Measurements from ENCODE around the gene SDC3.
"Not testable (repeated sequence)": the region's sequence is repeated elsewhere in the genome, so short reads cannot be mapped to it uniquely, and the experiment has no call there.

Gene SDC3

DNA sequence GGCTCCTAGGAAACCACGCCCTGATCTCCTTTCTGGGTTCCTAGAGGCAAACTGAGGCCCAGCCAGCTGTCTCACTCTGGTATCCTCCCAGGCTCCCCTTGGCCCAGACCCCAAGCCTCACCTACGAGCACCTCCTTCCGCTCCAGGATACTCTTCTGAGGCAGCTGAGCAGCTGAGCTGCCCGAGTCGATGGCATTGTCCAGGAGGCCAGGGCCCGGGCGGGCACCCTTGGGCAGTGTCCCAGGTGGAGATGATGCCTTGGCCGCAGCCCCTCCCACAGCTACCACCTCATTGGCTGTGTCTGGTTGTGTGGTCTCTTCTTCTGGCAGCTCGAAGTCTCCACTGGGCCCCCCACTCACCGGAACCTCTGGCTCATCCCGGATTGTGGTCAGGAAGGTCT, 34.4 kb downstream of the SDC3 start:
- no peak for DNase-seq (ENCODE audit: low spot score)

GRCh38 chr1:30872948-30873263, 35.7 kb downstream of the SDC3 start:
- DNase-seq (ENCODE audit: low spot score), result no peak

DNA sequence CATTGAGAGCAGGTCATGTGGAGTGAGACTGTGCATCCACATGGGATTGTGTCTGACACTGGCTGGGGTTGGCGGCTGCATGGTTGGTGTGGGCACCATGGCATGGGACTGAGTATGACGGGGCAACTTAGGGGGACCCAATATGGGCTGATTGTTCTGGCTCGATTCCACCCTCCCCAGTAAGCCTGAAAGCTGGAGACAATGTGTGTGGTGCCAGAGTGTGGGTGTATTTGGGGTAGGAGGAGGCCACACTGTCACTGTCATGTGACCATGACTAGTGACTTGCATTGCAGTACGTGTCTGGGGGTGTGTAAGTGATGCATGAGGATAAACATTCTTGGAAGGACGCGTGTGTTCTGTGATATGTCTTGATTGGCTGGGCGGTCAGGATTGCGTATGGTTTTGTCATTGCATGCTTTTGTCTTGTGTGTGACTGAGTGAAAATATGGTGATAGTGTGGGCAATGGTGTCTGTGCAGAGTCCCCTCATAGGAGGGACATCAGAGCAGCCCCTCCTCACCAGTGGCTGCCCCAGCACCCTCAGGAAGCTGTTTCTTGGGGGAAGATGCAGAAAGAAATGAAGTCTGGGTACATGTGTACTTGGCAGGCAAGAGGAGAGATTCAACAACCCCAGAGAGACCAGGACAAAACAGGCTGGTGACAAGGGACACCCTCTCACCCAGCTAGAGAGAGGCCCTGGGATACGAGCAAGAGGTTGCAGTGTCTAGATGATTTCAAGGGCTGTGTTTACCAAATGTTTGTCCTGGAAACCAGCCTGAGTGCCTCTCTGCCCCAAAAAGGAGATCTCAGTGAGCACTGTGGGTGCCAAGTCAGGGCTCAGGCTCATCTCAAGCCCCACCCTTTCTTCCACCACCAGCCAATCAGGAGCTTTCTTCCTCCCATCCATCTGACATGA, 36.3 kb downstream of the SDC3 start:
- DNase-seq (ENCODE audit: low spot score), result peak; percentile 80

GRCh38 chr1:30871276-30871871, 37.2 kb downstream of the SDC3 start:
- no peak for DNase-seq (ENCODE audit: low spot score)

- DNase-seq (ENCODE audit: low spot score), result no peak
Observed at GRCh38 chr1:30870656-30871055, 37.9 kb downstream of the SDC3 start.

GRCh38 chr1:30870035-30870434, 38.5 kb downstream of the SDC3 start:
- no peak for DNase-seq (ENCODE audit: low spot score)

DNA sequence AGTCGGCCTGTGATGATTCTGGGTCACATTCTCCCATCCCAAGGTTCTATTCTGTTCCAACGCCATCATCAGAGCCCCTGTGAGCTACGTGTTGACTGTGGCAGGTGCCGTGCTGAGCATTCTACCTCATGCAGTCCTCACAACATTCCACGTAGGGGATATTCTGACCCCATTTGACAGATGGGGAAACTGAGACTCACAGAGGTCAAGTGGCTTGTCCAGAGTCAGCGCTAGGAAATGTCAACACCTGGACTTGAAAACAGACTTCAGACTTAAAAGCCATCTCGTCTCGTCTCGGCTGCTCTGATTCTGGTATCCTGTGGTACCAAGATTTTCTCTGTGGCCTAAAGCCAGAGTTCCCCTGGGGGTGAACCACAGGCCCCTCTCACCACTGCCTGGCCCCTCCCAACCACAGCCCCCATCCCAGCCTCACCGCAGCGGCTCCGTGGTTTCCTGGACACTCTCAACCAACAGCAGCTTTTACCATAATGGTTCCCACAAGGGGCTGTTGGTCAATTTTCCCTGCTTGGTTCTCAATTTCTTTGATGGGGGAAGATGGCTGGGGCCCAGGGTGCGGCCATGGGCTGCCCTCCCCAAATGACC, 39.6 kb downstream of the SDC3 start:
- DNase-seq (ENCODE audit: low spot score), result no peak

DNA sequence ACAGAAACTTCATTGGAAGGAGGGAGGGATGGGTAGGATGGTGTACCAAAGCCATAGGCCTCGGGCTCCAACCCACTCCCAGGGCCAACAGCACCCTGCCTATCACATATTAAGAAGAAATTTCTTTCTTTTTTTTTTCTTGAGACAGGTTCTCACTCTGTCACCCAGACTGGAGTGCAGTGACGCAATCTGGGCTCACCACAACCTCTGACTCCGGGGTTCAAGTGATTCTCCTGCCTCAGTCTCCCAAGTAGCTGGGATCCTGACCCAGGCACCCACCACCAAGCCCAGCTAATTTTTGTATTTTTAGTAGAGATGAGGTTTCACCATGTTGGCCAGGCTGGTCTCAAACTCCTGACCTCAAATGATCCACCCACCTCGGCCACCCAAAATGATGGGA, 40.5 kb downstream of the SDC3 start:
- not testable (repeated sequence) for DNase-seq (ENCODE audit: low spot score)

- no peak for DNase-seq (ENCODE audit: low spot score)
Observed at GRCh38 chr1:30867537-30867936, 41.0 kb downstream of the SDC3 start.

GRCh38 chr1:30866594-30866993, 42.0 kb downstream of the SDC3 start:
- DNase-seq (ENCODE audit: low spot score), result no peak

DNA sequence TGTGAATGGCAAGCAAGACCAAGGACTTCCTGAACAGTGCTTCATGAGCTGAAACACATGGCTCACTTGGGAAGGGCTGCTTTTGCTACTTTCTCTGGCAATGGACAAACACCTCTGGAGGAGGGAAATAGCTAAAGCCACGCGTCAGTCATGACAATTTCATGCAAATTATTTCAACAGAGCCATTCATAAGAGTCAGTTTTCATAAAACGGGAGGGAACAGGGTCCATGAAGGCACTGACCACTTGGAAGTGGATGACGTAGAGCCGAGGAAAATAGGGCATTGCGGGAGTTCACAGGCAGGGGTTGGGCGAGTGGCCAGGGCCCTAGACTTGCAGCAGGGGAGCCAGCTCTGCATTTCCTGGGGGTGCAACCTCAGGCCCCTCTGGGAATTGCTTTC, 43.9 kb downstream of the SDC3 start:
- DNase-seq (ENCODE audit: low spot score), result no peak

- no peak for DNase-seq (ENCODE audit: low spot score)
Observed at GRCh38 chr1:30863858-30864604, 44.5 kb downstream of the SDC3 start.

GRCh38 chr1:30860320-30860652, 48.3 kb downstream of the SDC3 start:
- DNase-seq (ENCODE audit: low spot score), result no peak

DNA sequence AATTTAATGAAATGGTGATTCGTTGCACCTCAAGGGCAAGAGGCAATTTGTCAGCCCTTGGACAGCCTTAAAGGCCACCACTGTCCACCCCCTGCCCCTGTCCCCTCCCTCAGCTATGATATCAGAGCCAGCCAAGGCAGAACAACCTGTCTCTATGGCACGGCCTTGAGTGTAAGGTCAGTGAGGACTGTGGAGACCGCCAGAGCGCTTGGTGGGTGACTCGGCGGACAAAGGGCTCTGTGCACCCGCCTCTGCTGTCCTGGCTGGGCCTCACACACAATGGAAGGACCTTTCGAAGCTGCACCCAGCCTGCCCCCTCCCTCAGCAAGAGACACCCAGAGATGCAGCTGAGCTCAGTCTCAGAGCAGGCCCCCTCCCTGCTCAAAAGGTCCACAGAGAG, 50.6 kb downstream of the SDC3 start:
- no peak for DNase-seq (ENCODE audit: low spot score)

- no peak for DNase-seq (ENCODE audit: low spot score)
Observed at GRCh38 chr1:30857062-30857461, 51.5 kb downstream of the SDC3 start.

DNA sequence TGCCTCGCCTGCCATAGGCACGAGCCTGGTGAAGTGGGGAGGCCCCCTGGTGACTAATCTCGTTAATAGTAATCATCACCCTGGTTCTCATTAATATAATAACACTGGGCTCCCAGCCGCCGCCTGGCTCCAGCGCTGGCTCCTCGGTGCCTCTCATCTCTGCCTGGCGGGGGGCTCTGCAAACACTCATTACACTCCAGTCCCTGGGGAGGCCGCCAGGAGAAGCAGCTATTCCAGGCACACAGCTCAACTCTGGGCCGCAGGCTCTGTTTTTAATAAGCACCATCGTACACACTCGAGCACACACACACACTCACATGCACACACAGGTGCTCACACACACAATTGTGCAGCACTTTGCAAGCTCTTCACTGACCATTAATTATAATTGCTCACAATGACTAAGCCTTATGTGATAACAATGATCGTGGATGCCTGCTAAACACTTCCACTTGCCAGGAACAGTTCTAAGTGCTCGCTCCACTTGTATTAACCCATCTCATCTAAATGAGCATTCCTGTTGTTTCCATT, 52.2 kb downstream of the SDC3 start:
- no peak for DNase-seq (ENCODE audit: low spot score)

GRCh38 chr1:30855686-30856259, 52.8 kb downstream of the SDC3 start:
- DNase-seq (ENCODE audit: low spot score), result no peak

GRCh38 chr1:30853350-30853749, 55.2 kb downstream of the SDC3 start:
- DNase-seq (ENCODE audit: low spot score), result no peak

GRCh38 chr1:30852026-30852425, 56.5 kb downstream of the SDC3 start:
- no peak for DNase-seq (ENCODE audit: low spot score)

- DNase-seq (ENCODE audit: low spot score), result no peak
Observed at GRCh38 chr1:30851286-30851685, 57.3 kb downstream of the SDC3 start.

DNA sequence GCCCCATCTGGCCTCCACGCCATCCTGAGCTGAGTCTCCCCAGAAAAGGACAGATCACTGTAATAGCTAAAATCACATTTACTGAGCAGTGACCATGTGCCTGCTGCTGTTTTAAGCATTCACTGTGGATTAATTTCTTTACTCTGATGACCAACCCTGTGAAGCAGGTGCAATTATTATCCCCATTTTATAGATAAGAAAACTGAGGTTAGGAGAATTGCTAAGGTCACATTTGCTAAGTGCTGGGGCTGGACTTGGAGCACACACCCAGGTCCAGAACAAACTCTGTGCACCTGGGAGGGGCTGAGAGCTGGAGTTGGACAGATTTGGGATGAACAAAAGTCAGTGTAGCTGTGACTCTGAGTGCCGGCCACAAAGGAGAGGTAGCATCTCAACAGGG, 58.0 kb downstream of the SDC3 start:
- DNase-seq (ENCODE audit: low spot score), result no peak

DNA sequence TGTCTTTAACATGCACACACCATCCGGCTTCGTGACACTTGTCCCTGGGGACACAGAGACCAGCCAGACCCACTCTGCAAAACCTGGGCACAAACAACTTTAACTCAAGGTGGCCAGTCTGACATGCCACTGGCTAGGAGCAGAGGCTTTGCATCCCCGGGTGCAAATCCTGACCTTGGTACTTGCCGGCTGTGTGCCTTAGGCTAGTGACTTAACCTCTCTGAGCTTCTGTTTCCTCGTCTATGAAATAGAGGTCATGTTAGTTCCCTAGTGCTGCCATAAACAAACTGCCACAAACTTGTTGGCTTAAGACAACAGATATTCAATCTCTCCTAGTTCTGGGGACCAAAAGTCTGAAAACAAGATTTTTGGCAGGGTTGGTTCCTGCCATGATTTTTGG, 60.4 kb downstream of the SDC3 start:
- no peak for DNase-seq (ENCODE audit: low spot score)

Data from hematopoietic multipotent progenitor cell treated with erythropoietin and hydrocortisone succinate and interleukin-3 and kit ligand, for 17 days (in vitro differentiated cells).